Fibroblast of villous mesenchyme (primary cell): ENCODE results near the gene LRRC17. TPM values are rescaled to one million over a fixed set of nuclear protein-coding genes. Genes with fewer than 3 reads are reported as not detected.

Source experiments
- DNase-seq: peaks from one replicate; pipeline ENCODE4 v3.0.0-alpha.2; 2010; ENCODE audit warnings: low read depth
- H3K4me3 ChIP-seq: 2 replicates; pipeline ENCODE4 v1.5.1; 2011; ENCODE audit warnings: low read depth, mild to moderate bottlenecking, low read length
- total RNA-seq: library from RNA; depleted of rRNA; stranded (reverse); fragments of >200 nt; gene quantifications from 2 replicates; pipeline ENCODE4 v1.2.3, GENCODE V29; 2012
- TF ChIP-seq, protein P1 (sequence below): IDR thresholded peaks from 2 replicates; pipeline ENCODE4 v1.5.1; 2012; ENCODE audit warnings: low read depth, mild to moderate bottlenecking, low read length; ENCODE audit not compliant: insufficient read depth

Gene LRRC17
- total RNA-seq, 1 donor: 70.0 TPM

DNA sequence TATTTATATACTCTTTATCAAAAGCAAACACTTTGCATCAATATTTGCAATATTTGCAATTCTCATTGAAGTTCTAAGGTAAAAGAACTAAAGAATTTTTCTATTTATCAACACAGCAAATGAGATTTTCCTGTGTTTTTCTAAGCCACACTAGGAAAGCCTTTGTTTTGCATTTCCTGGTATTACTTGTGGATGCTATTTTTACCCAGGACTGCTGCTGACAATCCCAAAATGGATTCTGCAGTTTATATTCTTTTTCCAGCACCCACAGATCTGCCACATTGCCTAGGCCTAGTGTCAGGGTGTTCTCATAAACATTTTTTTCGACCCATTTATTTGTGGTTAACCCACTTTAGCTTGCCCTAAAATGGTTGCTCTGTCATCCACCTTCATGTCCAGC, 25.9 kb downstream of the LRRC17 start:
- TF ChIP-seq, protein P1, sequence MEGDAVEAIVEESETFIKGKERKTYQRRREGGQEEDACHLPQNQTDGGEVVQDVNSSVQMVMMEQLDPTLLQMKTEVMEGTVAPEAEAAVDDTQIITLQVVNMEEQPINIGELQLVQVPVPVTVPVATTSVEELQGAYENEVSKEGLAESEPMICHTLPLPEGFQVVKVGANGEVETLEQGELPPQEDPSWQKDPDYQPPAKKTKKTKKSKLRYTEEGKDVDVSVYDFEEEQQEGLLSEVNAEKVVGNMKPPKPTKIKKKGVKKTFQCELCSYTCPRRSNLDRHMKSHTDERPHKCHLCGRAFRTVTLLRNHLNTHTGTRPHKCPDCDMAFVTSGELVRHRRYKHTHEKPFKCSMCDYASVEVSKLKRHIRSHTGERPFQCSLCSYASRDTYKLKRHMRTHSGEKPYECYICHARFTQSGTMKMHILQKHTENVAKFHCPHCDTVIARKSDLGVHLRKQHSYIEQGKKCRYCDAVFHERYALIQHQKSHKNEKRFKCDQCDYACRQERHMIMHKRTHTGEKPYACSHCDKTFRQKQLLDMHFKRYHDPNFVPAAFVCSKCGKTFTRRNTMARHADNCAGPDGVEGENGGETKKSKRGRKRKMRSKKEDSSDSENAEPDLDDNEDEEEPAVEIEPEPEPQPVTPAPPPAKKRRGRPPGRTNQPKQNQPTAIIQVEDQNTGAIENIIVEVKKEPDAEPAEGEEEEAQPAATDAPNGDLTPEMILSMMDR: no peak
- no peak for DNase-seq
- no peak overlapping the region for H3K4me3 ChIP-seq

- TF ChIP-seq, protein P1: no peak
- no peak overlapping the region for H3K4me3 ChIP-seq
- DNase-seq: no peak
Observed at GRCh38 chr7:102942181-102942866, 29.5 kb downstream of the LRRC17 start.

- no peak overlapping the region for H3K4me3 ChIP-seq
- no peak for DNase-seq
- TF ChIP-seq, protein P1: no peak
Observed at GRCh38 chr7:102942868-102943267, 30.1 kb downstream of the LRRC17 start.

DNA sequence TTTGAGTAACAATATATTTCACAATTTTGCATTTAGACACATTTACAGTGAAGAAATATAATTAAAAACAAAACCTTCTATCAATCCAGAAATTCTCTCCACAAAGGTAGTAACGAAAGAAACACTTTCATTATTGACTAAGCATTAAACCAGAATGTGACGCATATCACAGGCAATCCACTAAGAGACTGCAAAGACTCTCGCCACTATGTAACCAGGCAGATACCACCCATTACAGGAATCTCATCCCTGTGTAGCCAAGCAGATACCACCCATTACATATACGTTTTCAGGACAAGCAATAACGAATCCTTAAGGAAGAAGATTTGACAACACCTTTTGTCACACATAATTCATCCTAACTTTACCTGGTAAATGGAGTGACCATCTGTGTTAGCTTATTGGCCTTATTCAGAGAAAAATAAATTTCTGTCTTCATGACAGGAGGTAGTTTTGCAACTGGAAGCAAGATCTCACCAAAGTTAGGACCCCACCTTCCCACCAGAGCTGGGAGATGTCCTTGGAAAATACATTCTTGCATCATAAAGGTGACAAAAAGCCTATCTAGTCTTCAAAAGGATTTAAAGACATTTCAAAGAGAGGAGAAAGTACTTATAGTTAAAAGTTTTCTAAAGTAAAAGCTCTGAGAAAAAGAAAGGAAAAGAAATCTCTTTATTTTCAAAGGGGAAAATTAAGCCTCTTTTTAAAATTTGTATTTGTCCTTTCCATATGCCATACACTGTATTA, 30.8 kb downstream of the LRRC17 start:
- TF ChIP-seq, protein P1: no peak
- DNase-seq: no peak
- H3K4me3 ChIP-seq: no peak overlapping the region

DNA sequence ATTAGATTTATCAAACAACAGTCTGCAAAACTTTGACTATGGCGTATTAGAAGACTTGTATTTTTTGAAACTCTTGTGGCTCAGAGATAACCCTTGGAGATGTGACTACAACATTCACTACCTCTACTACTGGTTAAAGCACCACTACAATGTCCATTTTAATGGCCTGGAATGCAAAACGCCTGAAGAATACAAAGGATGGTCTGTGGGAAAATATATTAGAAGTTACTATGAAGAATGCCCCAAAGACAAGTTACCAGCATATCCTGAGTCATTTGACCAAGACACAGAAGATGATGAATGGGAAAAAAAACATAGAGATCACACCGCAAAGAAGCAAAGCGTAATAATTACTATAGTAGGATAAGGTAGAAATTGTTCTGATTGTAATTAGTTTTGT, 31.4 kb downstream of the LRRC17 start:
- no peak overlapping the region for H3K4me3 ChIP-seq
- DNase-seq: no peak
- TF ChIP-seq, protein P1: no peak

DNA sequence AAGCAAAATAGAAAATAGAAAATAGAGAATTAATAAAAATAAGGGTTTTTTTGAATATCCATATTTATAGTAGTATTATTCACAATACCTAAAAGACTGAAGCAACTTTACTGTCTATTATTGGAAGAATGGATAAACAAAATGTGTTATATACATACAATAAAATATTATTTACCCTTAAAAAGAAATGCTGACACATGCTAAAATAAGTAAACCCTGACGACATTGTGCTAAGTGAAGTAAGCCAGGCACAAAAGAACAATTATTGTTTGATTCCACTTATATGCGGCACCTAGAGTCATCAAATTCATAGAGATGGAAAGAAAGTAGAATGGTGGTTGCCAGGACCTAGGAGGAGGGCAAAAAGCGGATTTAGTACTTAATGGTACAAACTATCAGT, 39.0 kb downstream of the LRRC17 start:
- H3K4me3 ChIP-seq: no peak overlapping the region
- no peak for DNase-seq
- TF ChIP-seq, protein P1: no peak
